HG03045 (cell line): ENCODE data around the gene CFB.
"Not testable (repeated sequence)": the region's sequence is repeated elsewhere in the genome, so short reads cannot be mapped to it uniquely, and the experiment has no call there.

ENCODE experiments used
- ATAC-seq: cut with Tn5 transposase; IDR thresholded peaks from one replicate; pipeline ENCODE4 v1.9.1; 2021; ENCODE audit warnings: mild to moderate bottlenecking, moderate library complexity; ENCODE audit not compliant: unreplicated experiment

Gene CFB

DNA sequence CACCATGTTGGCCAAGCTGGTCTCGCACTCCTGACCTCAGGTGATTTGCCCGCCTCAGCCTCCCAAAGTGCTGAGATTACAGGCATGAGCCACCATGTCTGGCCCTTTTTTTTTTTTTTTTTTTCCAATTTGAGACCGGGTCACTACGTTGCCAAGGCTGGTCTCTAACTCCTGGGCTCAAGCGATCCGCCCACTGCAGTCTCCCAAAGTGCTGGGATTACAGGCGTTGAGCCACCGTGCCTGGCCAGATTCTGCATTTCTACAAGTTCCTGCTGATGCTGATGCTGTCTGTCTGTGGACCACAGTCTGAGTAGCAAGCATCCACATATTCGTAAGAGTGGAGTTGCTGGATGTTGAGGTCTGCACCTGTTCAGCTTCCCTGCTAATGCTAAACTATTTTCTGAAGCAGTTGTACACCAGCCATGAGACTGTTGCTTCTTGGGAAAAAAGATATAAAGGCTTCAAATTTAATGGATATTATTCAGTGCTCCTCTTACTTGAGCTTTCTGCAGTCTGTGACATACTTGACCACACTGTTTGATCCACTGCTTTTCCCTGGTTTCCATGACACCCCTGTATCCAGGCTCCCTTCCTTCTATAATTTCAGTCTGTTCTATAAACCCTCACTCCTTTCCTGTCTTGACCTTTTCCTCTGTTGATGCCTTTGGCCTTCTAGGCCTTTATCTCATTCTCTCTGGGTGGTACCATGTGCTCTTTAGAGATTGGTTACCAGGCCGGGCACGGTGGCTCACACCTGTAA, 33.9 kb upstream of the CFB start:
- no peak for ATAC-seq

DNA sequence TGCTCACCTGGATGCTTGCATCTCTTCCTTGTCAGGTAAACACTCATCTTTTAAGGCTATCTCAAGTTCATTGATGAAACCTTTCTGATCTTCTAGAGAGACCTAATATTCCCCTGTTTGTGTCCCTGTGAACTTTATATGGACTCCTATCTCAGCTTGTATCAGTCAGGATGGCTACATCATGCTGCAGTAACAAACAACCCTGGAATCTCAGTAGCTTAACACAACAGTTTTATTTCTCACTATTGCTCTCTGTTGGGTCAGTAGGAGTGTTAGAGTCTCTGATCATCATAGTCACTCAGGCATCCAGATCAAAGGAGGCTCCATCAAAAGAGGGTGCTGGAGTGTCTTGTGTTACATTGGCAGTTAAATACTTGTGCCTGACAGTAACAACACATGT, 30.5 kb upstream of the CFB start:
- ATAC-seq, result no peak

DNA sequence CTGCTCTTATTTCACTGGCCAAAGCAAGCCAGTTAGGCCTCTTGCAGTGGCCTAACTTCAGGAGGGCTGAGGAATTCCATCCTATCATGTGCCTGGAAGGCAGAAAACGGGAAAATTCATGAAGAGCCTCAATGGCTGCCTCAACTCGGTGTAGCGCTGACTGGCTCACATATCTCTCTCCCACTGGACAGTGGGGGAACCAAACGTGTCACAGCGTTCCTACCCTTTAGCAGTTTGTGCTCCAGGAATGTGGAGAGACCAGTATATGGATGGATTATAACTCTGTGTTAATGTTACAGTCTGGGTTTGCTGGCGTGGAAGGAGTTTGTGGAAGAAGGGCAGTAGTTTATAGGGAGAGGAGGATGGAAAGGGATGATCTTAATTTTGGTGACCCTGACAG, 30.1 kb upstream of the CFB start:
- no peak for ATAC-seq

DNA sequence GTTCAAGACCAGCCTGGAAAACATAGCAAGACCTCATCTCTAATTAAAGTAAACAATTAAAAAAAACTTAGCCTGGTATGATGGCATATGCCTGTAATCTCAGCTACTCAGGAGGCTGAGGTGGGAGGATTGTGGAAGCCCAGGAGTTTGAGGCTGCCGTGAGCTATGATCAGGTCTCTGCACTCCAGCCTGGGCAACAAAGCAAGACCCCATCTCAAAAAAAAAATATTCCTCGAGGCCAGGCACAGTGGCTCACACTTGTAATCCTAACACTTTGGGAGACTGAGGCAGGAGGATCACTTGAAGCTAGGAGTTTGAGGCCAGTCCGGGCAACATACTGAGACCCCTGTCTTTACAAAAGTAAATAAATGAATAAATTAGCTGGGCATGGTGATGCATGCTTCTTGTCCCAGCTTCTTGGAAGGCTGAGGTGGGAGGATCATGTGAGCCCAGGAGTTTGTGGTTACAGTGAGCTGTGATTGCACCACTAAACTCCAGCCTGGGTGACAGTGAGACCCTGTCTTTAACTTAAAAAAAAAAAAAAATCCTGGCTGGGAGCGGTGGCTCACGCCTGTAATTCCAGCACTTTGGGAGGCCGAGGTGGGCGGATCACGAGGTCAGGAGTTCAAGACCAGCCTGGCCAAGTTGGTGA, 27.7 kb upstream of the CFB start:
- ATAC-seq, result no peak

DNA sequence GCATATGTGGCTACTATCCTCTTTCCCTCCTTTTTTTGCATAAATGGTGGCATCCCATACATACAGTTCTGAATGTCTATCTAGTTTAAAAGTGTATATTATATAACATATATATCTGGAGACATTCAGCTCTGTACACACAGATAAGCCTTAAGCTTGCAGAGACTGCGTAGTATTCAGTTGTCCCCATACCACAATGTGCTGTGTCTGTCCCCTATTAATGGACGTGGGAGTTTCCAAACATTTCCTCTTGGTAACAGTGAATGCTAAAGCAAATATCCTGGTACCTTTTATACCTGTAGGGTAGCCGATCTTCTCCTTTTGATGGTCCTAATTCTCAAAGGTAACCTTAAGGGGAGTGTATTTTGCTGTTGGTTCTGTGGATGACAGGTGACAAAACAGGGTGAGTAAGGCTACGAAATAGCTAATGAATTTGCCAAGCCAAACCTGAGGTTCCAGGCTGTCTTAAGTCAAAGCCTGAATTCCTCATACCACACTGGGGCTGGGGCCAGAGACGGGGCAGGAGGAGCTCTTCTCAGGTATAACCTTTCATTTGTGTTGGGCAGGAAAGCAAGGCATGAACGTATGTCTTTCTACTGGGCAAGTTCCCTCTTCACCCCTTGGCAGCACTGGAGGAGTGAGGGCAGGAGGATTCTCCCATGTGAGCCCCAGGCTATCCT, 26.1 kb upstream of the CFB start:
- no peak for ATAC-seq

DNA sequence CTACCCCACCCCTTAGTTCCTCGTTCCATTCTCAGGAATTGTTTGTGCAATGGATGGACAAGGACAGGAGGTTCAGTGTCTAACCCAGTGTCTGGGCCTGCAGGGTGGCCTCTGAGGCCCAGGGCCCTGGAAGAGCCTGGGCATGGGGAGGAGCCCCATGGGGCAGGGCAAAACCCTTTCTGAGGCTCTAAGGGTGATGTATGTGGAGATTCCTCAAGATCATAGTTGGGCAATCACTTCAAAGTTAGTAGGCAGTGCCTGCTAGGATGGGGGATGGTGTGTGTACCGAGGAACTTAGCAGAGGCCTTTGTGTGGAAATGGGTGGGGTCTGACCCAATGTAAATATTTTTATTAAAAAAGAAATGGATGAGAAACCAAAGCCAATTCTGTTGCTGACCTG, 25.1 kb upstream of the CFB start:
- ATAC-seq, result no peak

DNA sequence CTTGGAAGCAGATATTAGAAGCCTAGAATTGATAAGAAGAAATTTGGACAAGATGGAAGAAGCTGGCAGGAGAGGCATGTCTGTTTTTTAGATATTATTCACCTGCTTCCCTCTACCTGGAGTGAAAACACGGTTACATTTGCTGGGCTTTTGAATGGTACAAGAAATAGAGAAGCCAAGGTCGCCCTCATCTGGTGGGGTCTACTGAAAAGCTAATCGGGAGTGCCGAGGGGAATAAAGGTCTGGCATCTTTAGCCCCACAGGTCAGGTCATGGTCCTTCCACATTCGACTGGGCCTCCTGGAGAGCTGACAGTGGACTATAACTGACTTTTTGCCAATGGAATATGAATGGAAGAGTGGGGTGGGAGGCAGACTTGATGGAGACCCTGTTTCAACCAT, 23.0 kb upstream of the CFB start:
- no peak for ATAC-seq

DNA sequence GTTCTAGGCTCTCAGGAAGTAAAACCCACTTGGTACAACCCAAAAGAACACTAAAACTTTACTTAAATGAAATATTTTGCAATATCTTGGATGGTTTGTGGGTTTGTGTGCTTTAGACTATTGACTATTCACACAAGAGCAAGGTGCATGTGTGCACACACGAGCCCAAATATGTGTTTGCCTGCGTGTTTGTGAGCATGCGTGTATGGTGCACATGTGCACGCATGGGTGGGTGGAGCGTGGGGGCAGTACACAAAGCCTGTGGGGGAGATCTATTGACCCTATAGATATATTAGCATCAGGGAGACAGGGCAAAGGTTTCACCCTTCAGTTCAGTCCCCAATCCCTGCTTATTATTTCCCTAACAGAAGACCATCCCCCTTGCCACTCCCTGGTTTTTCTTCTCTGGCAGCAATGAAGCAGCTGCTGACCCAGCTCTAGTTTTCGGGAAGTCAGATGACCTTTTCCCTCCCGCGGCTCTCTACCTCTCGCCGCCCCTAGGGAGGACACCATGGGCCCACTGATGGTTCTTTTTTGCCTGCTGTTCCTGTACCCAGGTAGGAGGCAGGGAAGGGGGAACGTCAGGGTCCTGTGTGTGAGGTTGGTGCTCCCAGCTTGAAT, 18.5 kb upstream of the CFB start, which contains the start of gene C2:
Gene C2 (plus strand): TSS at position 476 of the 621 bp plus-strand sequence. CDS start 36 bp downstream, at position 512.
- ATAC-seq, result no peak

DNA sequence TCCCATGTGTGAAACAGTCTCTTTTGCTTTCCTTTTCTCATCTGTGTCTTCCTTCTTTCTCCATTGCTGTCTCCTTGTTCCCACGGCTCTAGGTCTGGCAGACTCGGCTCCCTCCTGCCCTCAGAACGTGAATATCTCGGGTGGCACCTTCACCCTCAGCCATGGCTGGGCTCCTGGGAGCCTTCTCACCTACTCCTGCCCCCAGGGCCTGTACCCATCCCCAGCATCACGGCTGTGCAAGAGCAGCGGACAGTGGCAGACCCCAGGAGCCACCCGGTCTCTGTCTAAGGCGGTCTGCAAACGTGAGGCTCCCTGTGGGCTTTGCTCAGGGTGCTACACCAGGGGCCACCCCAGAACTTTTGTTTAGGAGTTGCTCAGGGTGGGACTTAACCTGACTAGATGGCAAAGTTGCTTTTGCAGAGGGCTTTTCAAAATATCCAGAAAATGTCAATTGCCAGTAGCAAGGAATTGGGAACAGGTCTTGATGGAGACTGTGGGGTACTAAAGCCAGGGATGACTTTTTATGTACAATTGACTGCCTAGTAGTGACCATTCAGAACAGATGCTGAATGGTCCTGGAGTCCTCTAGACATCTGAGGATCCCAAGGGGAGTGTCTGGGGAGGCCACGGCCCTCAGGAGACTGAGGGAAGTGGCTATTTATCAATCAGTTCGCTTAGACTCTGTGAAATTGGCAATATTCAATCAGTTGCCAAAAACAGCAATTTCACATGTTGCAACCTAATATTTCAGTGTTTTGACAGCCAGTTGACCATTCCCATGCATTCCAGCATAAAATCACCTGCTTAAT, 17.8 kb upstream of the CFB start:
- no peak for ATAC-seq

DNA sequence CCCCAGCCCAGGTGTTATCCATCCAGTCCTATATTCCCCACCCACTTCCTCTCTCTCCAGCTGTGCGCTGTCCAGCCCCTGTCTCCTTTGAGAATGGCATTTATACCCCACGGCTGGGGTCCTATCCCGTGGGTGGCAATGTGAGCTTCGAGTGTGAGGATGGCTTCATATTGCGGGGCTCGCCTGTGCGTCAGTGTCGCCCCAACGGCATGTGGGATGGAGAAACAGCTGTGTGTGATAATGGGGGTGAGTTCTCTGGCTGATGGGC, 17.3 kb upstream of the CFB start:
- no peak for ATAC-seq

DNA sequence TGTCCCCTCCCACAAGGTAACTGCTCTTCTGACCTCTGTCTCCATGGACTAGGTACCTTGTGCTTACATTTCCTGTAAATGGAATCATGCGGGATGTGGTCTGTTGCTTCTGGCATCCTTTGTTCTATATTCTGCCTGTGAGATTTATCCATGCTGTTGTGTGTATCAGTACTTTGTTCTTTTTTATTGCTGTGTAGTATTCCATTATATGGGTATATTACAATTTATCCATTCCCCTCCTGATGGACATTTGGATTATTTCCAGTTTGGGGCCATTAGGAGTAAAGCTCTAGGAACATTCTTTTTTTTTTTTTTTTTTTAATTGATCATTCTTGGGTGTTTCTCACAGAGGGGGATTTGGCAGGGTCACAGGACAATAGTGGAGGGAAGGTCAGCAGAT, 14.9 kb upstream of the CFB start:
- no peak for ATAC-seq

DNA sequence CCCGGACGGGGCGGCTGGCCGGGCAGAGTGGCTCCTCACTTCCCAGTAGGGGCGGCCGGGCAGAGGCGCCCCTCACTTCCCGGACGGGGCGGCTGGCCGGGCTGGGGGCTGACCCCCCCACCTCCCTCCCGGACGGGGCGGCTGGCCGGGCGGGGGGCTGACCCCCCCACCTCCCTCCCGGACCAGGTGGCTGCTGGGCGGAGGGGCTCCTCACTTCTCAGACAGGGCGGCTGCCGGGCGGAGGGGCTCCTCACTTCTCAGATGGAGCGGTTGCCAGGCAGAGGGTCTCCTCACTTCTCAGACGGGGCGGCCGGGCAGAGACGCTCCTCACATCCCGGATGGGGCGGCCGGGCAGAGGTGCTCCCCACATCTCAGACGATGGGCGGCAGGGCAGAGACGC, 13.8 kb upstream of the CFB start:
- ATAC-seq, result not testable (repeated sequence)

DNA sequence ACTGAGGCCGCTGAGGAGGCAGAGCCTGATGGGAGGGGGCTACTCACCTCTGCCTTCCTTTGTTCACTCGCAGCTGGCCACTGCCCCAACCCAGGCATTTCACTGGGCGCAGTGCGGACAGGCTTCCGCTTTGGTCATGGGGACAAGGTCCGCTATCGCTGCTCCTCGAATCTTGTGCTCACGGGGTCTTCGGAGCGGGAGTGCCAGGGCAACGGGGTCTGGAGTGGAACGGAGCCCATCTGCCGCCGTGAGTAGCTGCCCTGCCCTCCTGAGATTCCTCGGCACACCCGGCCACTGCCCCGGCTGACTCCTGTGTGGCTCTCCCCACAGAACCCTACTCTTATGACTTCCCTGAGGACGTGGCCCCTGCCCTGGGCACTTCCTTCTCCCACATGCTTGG, 12.4 kb upstream of the CFB start:
- no peak for ATAC-seq

DNA sequence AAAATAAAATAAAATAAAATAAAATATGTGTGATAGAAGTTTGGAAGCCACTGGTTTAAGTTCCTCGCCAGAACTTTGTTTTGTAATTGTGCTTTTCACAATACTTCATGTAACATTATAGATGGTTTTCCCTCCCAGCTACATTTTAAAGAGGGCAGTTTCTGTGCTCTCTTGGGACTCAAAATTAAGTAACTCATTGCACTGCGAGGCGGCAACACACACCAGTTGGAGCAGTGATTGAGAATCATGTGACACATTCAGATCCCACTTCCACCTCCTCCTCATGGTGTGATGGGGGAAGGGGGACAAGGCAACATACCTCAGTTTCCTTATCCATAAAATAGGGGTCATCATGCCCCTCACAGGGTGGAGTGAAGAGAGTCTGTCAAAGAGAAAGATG, 10.9 kb upstream of the CFB start:
- no peak for ATAC-seq

DNA sequence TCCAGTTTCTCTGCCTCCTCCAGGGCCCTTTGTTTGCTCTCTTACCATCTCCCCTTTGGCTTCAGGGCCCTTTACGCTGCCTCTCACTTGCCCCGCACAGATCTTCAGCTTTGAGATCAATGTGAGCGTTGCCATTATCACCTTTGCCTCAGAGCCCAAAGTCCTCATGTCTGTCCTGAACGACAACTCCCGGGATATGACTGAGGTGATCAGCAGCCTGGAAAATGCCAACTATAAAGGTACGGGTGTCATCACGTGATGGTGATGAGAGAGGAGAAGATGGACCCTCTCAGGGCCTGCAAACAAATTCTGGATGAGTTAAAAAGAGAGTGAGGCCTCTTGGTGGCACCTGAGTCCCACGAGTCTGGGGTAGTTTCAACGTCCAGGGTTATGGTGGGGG, 10.1 kb upstream of the CFB start:
- ATAC-seq, result no peak

DNA sequence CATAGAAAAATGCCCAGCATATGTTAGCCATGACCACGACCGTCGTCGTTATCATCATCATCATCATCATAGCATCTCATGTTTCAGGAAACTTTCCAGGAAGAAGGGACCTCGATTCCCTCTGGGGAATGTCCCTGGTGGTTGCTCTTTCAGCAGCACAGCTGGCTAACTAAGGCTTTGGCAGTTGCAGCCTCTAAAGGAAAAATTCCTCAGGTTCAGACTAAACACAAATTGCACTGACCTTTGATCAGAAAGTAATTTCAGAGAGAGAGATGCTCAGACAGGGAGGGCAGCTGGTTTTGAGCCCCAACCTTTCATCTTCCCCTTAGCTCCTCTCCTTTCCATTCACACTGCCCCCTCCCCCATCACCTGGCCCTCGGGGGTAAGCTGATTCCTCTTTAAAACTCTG, 5.6 kb upstream of the CFB start:
- ATAC-seq, result no peak

DNA sequence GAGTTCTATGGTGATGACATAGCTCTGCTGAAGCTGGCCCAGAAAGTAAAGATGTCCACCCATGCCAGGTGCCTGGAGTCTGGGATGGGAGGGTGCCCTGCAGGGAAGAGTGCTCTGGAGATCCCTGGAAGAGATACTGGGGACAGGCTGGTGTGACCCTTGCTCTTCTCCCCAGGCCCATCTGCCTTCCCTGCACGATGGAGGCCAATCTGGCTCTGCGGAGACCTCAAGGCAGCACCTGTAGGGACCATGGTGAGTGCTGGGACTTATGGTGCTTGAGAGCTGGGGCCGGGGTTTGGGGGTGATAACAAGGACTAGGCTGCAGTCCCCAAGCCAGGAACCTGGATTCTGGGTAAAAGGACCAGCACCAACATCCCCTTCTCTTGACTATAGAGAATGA, 2.2 kb upstream of the CFB start:
- no peak for ATAC-seq

DNA sequence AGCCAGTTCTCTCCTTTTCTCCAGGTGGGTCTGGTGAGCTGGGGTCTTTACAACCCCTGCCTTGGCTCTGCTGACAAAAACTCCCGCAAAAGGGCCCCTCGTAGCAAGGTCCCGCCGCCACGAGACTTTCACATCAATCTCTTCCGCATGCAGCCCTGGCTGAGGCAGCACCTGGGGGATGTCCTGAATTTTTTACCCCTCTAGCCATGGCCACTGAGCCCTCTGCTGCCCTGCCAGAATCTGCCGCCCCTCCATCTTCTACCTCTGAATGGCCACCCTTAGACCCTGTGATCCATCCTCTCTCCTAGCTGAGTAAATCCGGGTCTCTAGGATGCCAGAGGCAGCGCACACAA, 765 bp upstream of the CFB start:
- ATAC-seq, result no peak

DNA sequence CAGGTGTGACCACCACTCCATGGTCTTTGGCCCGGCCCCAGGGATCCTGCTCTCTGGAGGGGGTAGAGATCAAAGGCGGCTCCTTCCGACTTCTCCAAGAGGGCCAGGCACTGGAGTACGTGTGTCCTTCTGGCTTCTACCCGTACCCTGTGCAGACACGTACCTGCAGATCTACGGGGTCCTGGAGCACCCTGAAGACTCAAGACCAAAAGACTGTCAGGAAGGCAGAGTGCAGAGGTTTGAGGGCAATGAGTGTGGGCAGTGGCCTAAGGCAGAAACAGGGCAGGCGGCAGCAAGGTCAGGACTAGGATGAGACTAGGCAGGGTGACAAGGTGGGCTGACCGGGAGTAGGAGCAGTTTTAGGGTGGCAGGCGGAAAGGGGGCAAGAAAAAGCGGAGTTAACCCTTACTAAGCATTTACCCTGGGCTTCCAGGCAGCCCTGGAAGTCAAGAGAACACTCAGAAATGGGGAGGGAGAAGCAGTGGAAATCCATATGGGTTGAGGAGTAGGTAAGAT, 533 bp downstream of the CFB start:
- no peak for ATAC-seq

DNA sequence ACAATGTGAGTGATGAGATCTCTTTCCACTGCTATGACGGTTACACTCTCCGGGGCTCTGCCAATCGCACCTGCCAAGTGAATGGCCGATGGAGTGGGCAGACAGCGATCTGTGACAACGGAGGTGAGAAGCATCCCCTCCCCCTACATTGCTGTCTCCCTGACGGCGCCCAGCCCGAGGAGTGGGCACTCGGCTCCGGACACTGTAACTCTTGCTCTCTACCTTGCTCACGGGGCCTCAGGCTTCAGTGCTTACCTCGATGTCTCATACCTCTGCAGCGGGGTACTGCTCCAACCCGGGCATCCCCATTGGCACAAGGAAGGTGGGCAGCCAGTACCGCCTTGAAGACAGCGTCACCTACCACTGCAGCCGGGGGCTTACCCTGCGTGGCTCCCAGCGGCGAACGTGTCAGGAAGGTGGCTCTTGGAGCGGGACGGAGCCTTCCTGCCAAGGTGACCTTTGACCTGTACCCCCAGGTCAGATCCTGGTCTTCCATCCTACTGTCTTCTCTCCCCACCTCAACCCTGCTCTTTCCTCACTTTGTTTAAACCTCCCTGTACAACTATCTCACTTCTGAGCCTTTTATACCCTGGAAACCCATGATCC, 1.3 kb downstream of the CFB start:
- ATAC-seq, result no peak

DNA sequence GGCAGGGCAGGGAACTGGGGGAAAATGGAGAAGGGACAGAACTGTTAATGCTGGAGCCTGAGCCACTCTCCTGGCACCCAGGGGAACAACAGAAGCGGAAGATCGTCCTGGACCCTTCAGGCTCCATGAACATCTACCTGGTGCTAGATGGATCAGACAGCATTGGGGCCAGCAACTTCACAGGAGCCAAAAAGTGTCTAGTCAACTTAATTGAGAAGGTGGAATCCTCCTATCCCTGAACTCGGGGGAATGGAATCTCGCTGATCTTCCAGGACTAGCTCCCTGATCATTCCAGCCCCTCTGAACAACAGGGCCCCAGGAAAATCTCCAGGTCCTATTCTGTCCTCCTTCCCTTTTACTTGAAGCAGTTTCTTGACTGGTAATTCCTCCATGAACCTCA, 2.0 kb downstream of the CFB start:
- ATAC-seq, result no peak
